Nephron progenitor cell (in vitro differentiated cells): ENCODE measurements around the gene PLIN4.

Experiments used
- DNase-seq: peaks from one replicate; pipeline ENCODE4 v3.0.0; 2021
- H3K27ac Mint-ChIP-seq: 2 replicates; pipeline ENCODE4 v1.8.0; 2021; ENCODE audit warnings: mild to moderate bottlenecking, moderate library complexity, mixed read lengths
- H3K27me3 Mint-ChIP-seq: 2 replicates; pipeline ENCODE4 v1.8.0; 2021; ENCODE audit warnings: mild to moderate bottlenecking, low read depth, mixed read lengths; ENCODE audit not compliant: poor library complexity
- H3K36me3 Mint-ChIP-seq: 2 replicates; pipeline ENCODE4 v1.8.0; 2021; ENCODE audit warnings: low read depth, mixed read lengths
- H3K4me1 Mint-ChIP-seq: 2 replicates; pipeline ENCODE4 v1.8.0; 2021; ENCODE audit warnings: mixed read lengths
- H3K4me3 Mint-ChIP-seq: 2 replicates; pipeline ENCODE4 v1.8.0; 2021; ENCODE audit warnings: mild to moderate bottlenecking, moderate library complexity, mixed read lengths
- H3K9me3 Mint-ChIP-seq: 2 replicates; pipeline ENCODE4 v1.8.0; 2021; ENCODE audit warnings: mild to moderate bottlenecking, moderate library complexity, mixed read lengths
- TF ChIP-seq, protein P1 (sequence below): fragments of 200-600 bp; sonication (generic); IDR thresholded peaks from 2 replicates; pipeline ENCODE4 v1.5.0; 2021; ENCODE audit warnings: antibody characterized with exemption

The PLIN4 gene

GRCh38 chr19:4517451-4518057, 732 bp downstream of the PLIN4 start:
- TF ChIP-seq, protein P1, sequence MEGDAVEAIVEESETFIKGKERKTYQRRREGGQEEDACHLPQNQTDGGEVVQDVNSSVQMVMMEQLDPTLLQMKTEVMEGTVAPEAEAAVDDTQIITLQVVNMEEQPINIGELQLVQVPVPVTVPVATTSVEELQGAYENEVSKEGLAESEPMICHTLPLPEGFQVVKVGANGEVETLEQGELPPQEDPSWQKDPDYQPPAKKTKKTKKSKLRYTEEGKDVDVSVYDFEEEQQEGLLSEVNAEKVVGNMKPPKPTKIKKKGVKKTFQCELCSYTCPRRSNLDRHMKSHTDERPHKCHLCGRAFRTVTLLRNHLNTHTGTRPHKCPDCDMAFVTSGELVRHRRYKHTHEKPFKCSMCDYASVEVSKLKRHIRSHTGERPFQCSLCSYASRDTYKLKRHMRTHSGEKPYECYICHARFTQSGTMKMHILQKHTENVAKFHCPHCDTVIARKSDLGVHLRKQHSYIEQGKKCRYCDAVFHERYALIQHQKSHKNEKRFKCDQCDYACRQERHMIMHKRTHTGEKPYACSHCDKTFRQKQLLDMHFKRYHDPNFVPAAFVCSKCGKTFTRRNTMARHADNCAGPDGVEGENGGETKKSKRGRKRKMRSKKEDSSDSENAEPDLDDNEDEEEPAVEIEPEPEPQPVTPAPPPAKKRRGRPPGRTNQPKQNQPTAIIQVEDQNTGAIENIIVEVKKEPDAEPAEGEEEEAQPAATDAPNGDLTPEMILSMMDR: no peak
- DNase-seq: no peak
- Mint-ChIP-seq H3K4me3 (no peak overlapping the region), H3K9me3 (peaks cover 3% of the 10 kb centered on the region), H3K36me3 (no peaks in the 10 kb centered on the region), H3K27ac (no peak overlapping the region), H3K27me3 (peaks cover 14% of the 10 kb centered on the region), H3K4me1 (peaks cover 5% of the 10 kb centered on the region)

DNA sequence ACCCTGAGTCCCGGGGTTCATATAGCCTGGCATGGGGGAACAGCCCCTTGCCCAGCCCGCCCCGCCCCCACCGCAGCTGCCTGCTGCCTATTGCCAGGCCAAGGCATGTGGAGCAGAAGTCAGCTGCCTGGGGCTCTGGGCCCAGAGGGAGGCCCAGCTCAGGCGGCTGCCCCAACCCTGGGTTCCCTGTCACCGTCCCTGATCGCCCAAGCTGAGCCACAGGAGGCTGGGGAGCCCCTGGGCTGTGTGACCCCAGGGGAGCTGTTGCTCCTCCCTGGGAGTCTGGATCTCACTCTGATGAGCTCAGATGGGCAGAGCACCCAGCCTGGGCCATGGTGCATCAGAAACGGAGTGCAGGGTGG, 1.4 kb downstream of the PLIN4 start:
- TF ChIP-seq, protein P1: no peak
- Mint-ChIP-seq H3K4me1 (peaks cover 5% of the 10 kb centered on the region), H3K27ac (no peak overlapping the region), H3K9me3 (peaks cover 3% of the 10 kb centered on the region), H3K4me3 (no peak overlapping the region), H3K36me3 (no peaks in the 10 kb centered on the region), H3K27me3 (peaks cover 11% of the 10 kb centered on the region)
- DNase-seq: no peak

DNA sequence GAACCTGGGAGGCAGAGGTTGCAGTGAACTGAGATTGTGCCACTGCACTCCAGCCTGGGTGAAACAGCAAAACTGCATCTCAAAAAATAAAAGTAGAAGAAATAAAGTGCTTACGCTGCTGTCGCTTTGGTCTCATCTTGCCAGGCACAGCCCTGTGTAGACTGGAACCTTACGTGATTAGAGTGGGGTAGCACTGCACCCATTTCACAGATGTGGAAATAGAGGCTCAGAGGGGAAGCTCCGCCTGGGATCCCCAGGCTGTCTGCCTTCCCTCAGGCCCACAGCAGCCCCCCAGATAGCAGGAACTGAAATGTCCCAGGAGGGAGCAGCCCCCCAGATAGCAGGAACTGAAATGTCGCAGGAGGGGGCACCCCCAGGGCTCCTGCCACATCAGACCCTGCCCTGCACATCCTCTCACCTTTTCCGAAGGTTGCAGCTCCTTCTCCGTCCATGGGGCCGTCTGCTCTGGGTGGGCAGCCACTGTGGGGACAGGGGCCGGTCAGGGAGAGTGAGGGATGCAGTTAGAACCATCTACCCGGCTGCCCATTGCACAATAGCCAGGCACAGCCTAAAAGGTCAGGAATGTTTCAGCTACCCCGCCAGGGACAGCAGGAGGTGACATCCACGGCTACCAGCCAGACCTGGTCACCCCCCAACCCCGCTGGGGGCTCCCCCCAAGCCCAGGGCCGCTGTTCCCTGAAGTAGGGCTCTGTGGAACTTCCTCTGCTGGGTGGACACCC, 1.9 kb downstream of the PLIN4 start:
- H3K9me3 Mint-ChIP-seq: peaks cover 3% of the 10 kb centered on the region
- H3K4me3 Mint-ChIP-seq: no peak overlapping the region
- no peaks in the 10 kb centered on the region for H3K36me3 Mint-ChIP-seq
- TF ChIP-seq, protein P1: no peak
- H3K27me3 Mint-ChIP-seq: peaks cover 10% of the 10 kb centered on the region
- peaks cover 5% of the 10 kb centered on the region for H3K4me1 Mint-ChIP-seq
- DNase-seq: no peak
- H3K27ac Mint-ChIP-seq: no peak overlapping the region

DNA sequence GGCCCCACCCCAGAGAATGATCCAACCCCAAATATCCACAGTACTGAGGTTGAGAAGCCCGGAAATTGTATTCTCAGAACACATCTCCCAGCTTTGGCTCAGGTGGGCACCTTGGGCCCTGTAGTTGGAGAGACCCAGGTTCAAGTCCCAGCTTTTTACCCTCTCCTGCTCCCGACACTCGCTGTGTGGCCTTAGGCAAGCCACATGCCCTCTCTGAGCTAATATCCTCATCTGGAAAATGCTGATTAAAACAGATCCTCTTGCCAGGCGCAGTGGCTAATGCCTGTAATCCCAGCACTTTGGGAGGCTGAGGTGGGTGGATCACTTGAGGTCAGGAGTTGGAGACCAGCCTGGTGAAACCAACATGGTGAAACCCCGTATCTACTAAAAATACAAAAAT, 2.6 kb downstream of the PLIN4 start:
- Mint-ChIP-seq H3K27ac (no peak overlapping the region), H3K4me1 (peaks cover 5% of the 10 kb centered on the region), H3K36me3 (no peaks in the 10 kb centered on the region), H3K9me3 (peaks cover 3% of the 10 kb centered on the region), H3K4me3 (no peak overlapping the region), H3K27me3 (peaks cover 10% of the 10 kb centered on the region)
- TF ChIP-seq, protein P1: no peak
- DNase-seq: no peak

DNA sequence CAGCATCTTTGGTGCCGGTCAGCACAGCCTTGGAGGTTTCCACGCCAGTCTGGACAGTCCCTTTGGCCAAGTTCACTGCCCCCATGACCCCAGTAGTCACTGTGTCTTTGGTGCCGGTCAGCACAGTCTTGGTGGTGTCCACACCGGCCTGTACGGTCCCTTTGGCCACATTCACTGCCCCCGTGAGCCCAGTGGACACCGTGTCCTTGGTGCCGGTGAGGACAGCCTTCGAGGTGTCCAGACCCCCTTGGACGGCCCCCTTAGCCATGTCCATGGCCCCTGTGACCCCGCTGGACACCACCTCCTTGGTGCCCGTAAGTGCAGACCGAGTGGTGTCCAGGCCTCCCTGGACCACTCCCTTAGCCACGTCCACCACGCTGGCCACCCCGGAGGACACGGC, 5.0 kb downstream of the PLIN4 start:
- no peak for DNase-seq
- Mint-ChIP-seq H3K27me3 (peaks cover 10% of the 10 kb centered on the region), H3K27ac (no peak overlapping the region), H3K4me1 (no peaks in the 10 kb centered on the region), H3K9me3 (no peaks in the 10 kb centered on the region), H3K36me3 (no peaks in the 10 kb centered on the region), H3K4me3 (no peak overlapping the region)
- TF ChIP-seq, protein P1: no peak

DNA sequence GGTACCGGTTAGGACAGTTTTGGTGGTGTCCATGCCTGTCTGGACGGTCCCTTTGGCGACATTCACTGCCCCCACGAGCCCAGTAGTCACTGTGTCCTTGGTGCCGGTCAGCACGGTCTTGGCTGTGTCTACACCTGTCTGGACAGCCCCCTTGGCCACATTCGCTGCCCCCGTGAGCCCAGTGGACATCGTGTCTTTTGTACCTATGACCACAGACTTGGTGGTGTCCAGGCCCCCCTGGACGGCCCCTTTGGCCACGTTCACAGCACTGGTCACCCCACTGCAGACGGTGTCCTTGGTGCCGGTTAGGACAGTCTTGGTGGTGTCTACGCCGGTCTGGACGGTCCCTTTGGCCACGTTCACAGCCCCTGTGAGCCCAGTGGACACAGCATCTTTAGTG, 6.2 kb downstream of the PLIN4 start:
- no peaks in the 10 kb centered on the region for H3K9me3 Mint-ChIP-seq
- TF ChIP-seq, protein P1: no peak
- no peaks in the 10 kb centered on the region for H3K4me1 Mint-ChIP-seq
- H3K27ac Mint-ChIP-seq: no peak overlapping the region
- peaks cover 14% of the 10 kb centered on the region for H3K27me3 Mint-ChIP-seq
- no peak overlapping the region for H3K4me3 Mint-ChIP-seq
- no peak for DNase-seq
- H3K36me3 Mint-ChIP-seq: peaks cover 6% of the 10 kb centered on the region
